GM18499 (cell line): ENCODE results near the gene MTNR1B.

Experiments used
- ATAC-seq: cut with Tn5 transposase; IDR thresholded peaks from one replicate; pipeline ENCODE4 v1.9.1; 2021; ENCODE audit warnings: moderate number of reproducible peaks; ENCODE audit not compliant: insufficient read depth, unreplicated experiment

The MTNR1B gene

GRCh38 chr11:93028960-93029522 is 59.6 kb downstream of the MTNR1B start:
- no peak for ATAC-seq

DNA sequence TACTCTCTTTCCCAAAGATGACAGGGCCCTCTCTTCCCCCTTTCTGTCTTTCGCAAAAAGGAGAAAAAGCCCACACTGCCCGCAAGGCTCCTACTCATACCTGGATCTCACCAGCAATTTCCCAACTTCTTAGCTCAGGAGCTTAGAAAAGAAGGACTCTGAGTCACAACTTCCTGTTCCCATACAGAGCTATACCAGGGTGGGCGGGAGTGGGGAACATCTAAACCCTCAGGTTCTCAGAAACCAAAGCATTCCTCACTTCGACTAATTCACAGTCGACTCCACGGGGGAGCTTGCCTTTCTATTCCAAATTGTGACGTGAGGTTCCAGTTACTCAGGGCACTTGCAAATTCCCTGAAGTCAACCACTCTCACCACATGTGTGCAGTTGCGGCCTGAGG is 61.9 kb downstream of the MTNR1B start:
- ATAC-seq = no peak
